Measurements from ENCODE around the gene EDIL3. TPM values are rescaled to one million over a fixed set of nuclear protein-coding genes. Genes with fewer than 3 reads are reported as not detected.

EDIL3 gene
- total and polyA plus RNA-seq, 12 donors, result 4.6 to 59.7 (median 13.7) TPM

GRCh38 chr5:84086511-84086910, 298.2 kb downstream of the EDIL3 start:
- no peak for DNase-seq
- intact Hi-C loops (cut with DNase I), result no loop called here
- no peak overlapping the region for H3K27ac ChIP-seq
- no peaks in the 10 kb centered on the region for H3K9me3 ChIP-seq (replicated peaks in 1 of 3)
- TF ChIP-seq CTCF (IDR thresholded peaks at IDR 0.05), result no peak
- TF ChIP-seq POLR2A (IDR thresholded peaks at IDR 0.05), result no peak
- no peak overlapping the region for H3K4me3 ChIP-seq
- no peaks in the 10 kb centered on the region for H3K36me3 ChIP-seq (replicated peaks in 1 of 2)
- 81 to 92% (median 84%) methylated on average over 6 of the region's 6 CpGs for WGBS, 4 donors
- no peaks in the 10 kb centered on the region for H3K27me3 ChIP-seq
- no peaks in the 10 kb centered on the region for H3K4me1 ChIP-seq (replicated peaks in 1 of 2)

- H3K4me3 ChIP-seq, result no peak overlapping the region
- TF ChIP-seq CTCF (IDR thresholded peaks at IDR 0.05) (no peak), POLR2A (IDR thresholded peaks at IDR 0.05) (no peak)
- no peaks in the 10 kb centered on the region for H3K36me3 ChIP-seq (replicated peaks in 1 of 2)
- H3K9me3 ChIP-seq (replicated peaks in 1 of 3), result no peaks in the 10 kb centered on the region
- DNase-seq, result no peak
- no peak overlapping the region for H3K27ac ChIP-seq
- 81 to 91% (median 85%) methylated on average over 5 to 8 of the region's 8 CpGs for WGBS, 4 donors
- intact Hi-C loops (cut with DNase I), result no loop called here
- H3K4me1 ChIP-seq (replicated peaks in 1 of 2), result no peaks in the 10 kb centered on the region
- H3K27me3 ChIP-seq, result no peaks in the 10 kb centered on the region
These were observed 299.2 kb downstream of the EDIL3 start for GRCh38 chr5:84085387-84086041.

- intact Hi-C loops (cut with DNase I), result no loop called here
- Histone ChIP-seq H3K27ac (no peak overlapping the region), H3K27me3 (no peaks in the 10 kb centered on the region), H3K4me1 (replicated peaks in 1 of 2) (no peaks in the 10 kb centered on the region), H3K36me3 (replicated peaks in 1 of 2) (no peaks in the 10 kb centered on the region), H3K9me3 (replicated peaks in 1 of 3) (no peaks in the 10 kb centered on the region), H3K4me3 (no peak overlapping the region)
- TF ChIP-seq CTCF (IDR thresholded peaks at IDR 0.05), result no peak
- TF ChIP-seq POLR2A (IDR thresholded peaks at IDR 0.05), result no peak
- DNase-seq, result no peak
- 63 to 82% (median 76%) methylated on average over 1 of the region's 1 CpG for WGBS, 4 donors
These were observed 303.8 kb downstream of the EDIL3 start for GRCh38 chr5:84080908-84081307.

- H3K36me3 ChIP-seq (replicated peaks in 1 of 2), result no peaks in the 10 kb centered on the region
- intact Hi-C loops (cut with DNase I), result no loop called here
- H3K4me1 ChIP-seq (replicated peaks in 1 of 2), result no peaks in the 10 kb centered on the region
- H3K27ac ChIP-seq, result no peak overlapping the region
- H3K27me3 ChIP-seq, result no peaks in the 10 kb centered on the region
- no peak overlapping the region for H3K4me3 ChIP-seq
- DNase-seq, result no peak
- TF ChIP-seq POLR2A (IDR thresholded peaks at IDR 0.05) (no peak), CTCF (IDR thresholded peaks at IDR 0.05) (no peak)
- H3K9me3 ChIP-seq (replicated peaks in 1 of 3), result no peaks in the 10 kb centered on the region
These were observed 312.3 kb downstream of the EDIL3 start for GRCh38 chr5:84072339-84072738.
